Right atrium auricular region (tissue), 2 donors: ENCODE results near the gene INO80E. TPM values are rescaled to one million over a fixed set of nuclear protein-coding genes. Genes with fewer than 3 reads are reported as not detected.

Source experiments
- DNase-seq: peaks from one replicate; pipeline ENCODE4 v3.0.0-alpha.2; 2019; ENCODE audit warnings: low spot score
- H3K27ac ChIP-seq, 2 donors: fragments of 200-600 bp; sonication (generic); 1 replicate in 1 of 2; 2 replicates in 1 of 2; pipeline ENCODE4 v1.5.1; 2016 to 2019
- H3K27me3 ChIP-seq, 2 donors: fragments of 200-600 bp; sonication (generic); one replicate each; pipeline versions ENCODE4 v1.5.1 to v1.6.0; 2017 to 2019
- H3K36me3 ChIP-seq: fragments of 200-600 bp; sonication (generic); one replicate; pipeline ENCODE4 v1.5.1; 2016
- H3K4me1 ChIP-seq, 2 donors: fragments of 200-600 bp; sonication (generic); one replicate each; pipeline versions ENCODE4 v1.5.1 to v1.6.0; 2017 to 2019
- H3K4me3 ChIP-seq, 2 donors: fragments of 200-600 bp; sonication (generic); 1 replicate in 1 of 2; 2 replicates in 1 of 2; pipeline ENCODE4 v1.5.1; 2017 to 2019; ENCODE audit warnings: mild to moderate bottlenecking in 1 of 2, moderate library complexity in 1 of 2
- H3K9me3 ChIP-seq, 2 donors: fragments of 200-600 bp; sonication (generic); one replicate each; pipeline ENCODE4 v1.5.1; 2019
- CTCF ChIP-seq, 2 donors: fragments of 200-600 bp; sonication (generic); IDR thresholded peaks; one replicate each; pipeline ENCODE4 v1.5.1; 2019; ENCODE audit warnings: antibody characterized with exemption in 2 of 2
- total RNA-seq, 2 donors: library from RNA; depleted of rRNA; stranded (reverse); fragments of >200 nt; gene quantifications; one replicate each; pipeline ENCODE4 v1.1.0, GENCODE V29; 2016

The INO80E gene
- total RNA-seq, 2 donors from 2014 or later, result 33.4 to 117 TPM

- DNase-seq, result no peak
- H3K36me3 ChIP-seq, result peaks cover 12% of the 10 kb centered on the region
These were observed 27.8 kb upstream of the INO80E start for GRCh38 chr16:29968205-29968604.

DNA sequence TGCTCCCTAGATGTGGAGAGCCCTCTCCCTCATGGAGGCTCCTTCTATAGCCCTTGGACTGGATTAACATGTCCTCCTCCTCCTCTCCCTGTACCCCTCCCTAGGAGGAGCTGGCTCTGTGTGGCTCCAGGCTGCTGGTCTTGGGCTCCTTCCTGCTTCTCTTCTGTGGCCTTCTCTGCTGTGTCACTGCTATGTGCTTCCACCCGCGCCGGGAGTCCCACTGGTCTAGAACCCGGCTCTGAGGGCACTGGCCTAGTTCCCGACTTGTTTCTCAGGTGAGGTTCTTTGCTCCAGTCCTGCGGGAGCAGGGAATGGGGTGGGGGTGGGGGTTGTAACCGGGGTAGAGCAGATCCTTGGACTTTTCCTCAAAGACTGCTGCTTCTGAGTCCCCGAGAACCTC, 24.7 kb upstream of the INO80E start:
- Histone ChIP-seq H3K27ac (no peak overlapping the region), H3K36me3 (peaks cover 12% of the 10 kb centered on the region), H3K9me3 (no peaks in the 10 kb centered on the region)

More at GRCh38 chr16:29968205-29968604, 27.8 kb upstream of the INO80E start:
- Histone ChIP-seq H3K9me3 (no peaks in the 10 kb centered on the region), H3K27me3 (no peaks in the 10 kb centered on the region), H3K27ac (no peak overlapping the region), H3K4me3 (no peak overlapping the region), H3K4me1 (peaks cover 0 to 4% of the 10 kb centered on the region in 2 donors)
- no peak for TF ChIP-seq CTCF (IDR thresholded peaks at IDR 0.05)

GRCh38 chr16:29972500-29972899, 23.5 kb upstream of the INO80E start:
- Histone ChIP-seq H3K9me3 (no peaks in the 10 kb centered on the region), H3K4me3 (no peak overlapping the region), H3K27me3 (no peaks in the 10 kb centered on the region), H3K36me3 (peaks cover 13% of the 10 kb centered on the region), H3K27ac (no peak overlapping the region), H3K4me1 (peaks cover 0 to 33% of the 10 kb centered on the region in 2 donors)
- no peak for TF ChIP-seq CTCF (IDR thresholded peaks at IDR 0.05)
- DNase-seq, result no peak

More for the DNA sequence above, 24.7 kb upstream of the INO80E start:
- peaks cover 0 to 21% of the 10 kb centered on the region in 2 donors for H3K4me1 ChIP-seq
- no peak for DNase-seq
- no peaks in the 10 kb centered on the region for H3K27me3 ChIP-seq
- H3K4me3 ChIP-seq, result no peak overlapping the region
- no peak for TF ChIP-seq CTCF (IDR thresholded peaks at IDR 0.05)

DNA sequence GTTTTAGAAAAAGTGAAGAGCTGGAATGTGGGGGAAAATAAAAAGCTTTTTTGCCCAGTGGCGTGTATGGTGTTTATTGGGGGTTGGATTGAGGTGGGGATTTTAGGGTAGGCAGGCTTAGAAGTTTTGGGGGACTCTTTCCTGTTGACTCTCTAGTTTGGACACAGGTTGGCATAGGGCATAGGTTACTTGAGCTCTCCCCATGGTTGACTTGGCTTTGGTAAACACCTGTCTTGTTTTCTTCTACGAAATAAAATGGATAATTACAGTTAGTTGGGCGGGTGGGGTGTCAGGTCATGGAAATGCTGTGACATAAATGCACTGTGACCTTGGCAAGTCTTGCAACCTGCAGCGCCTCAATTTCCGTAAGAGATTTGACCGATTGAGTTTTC, 23.1 kb upstream of the INO80E start:
- no peak for TF ChIP-seq CTCF (IDR thresholded peaks at IDR 0.05)
- peak overlapping the region in 1 of 2 donors; percentile 96 for H3K4me3 ChIP-seq
- H3K36me3 ChIP-seq, result peaks cover 16% of the 10 kb centered on the region
- DNase-seq, result no peak
- no peaks in the 10 kb centered on the region for H3K9me3 ChIP-seq
- peaks cover 0 to 38% of the 10 kb centered on the region in 2 donors for H3K4me1 ChIP-seq
- peak overlapping the region in 1 of 2 donors; percentile 91 for H3K27ac ChIP-seq
- no peaks in the 10 kb centered on the region for H3K27me3 ChIP-seq

DNA sequence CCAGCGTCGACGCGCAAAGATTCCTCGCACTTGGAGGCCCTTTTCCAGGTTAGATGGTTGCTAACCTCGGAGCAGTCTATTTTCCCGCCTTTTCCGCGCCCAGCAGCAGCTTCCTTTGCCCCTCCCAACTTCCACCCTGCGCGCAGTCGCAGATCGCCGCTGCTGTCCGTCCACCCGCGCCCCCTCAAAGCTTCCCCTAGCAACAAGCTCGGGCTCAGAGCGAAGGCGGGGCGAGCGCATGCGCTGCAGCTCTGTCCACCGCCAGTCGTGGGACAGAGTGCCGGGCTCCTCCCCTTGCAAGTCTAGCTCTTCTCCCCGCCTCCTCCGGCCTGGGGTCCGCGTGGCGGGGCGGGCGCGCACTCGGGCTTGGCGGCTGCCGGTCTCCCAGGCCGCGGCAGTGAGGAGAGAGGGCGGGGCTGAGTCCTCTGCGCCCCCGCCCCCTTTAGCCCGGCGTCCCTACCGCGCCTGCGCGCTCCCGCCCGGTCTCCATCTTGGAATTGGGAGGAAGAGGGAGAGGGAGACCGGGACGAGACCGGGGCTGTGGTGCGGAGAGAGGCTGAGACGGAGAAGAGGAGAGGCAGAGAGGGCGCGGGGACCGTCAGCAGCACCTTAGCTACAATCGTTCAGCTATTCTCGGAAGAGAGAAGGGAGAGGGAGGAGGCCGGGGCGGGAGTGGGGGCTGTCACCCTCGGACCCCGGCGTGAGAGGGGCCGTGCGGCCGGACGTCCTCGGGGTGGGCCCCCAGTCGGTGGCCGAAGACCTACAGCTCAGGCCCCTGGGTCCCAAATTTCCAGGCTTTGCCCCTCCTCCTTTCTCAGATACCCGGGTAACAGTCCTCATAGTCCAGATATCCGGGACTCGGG, 22.4 kb upstream of the INO80E start, which contains the start of gene TAOK2:
Gene TAOK2 (plus strand): TSS at position 485 of the 863 bp plus-strand sequence. CDS start 3,905 bp downstream, outside the sequence.
- no peaks in the 10 kb centered on the region for H3K27me3 ChIP-seq

More for the DNA sequence above, 22.4 kb upstream of the INO80E start, which contains the start of gene TAOK2:
- peak; percentile 98 for DNase-seq
- Histone ChIP-seq H3K4me3 (peak within 1 kb of the TSS; percentile 88 to 96), H3K36me3 (peaks cover 16% of the 10 kb centered on the region), H3K4me1 (peaks cover 0 to 44% of the 10 kb centered on the region in 2 donors), H3K27ac (peak within 1 kb of the TSS; percentile 91 to 97), H3K9me3 (no peaks in the 10 kb centered on the region)
- TF ChIP-seq CTCF (IDR thresholded peaks at IDR 0.05), result no peak
